Measurements from ENCODE around the gene LY9.

The LY9 gene

DNA sequence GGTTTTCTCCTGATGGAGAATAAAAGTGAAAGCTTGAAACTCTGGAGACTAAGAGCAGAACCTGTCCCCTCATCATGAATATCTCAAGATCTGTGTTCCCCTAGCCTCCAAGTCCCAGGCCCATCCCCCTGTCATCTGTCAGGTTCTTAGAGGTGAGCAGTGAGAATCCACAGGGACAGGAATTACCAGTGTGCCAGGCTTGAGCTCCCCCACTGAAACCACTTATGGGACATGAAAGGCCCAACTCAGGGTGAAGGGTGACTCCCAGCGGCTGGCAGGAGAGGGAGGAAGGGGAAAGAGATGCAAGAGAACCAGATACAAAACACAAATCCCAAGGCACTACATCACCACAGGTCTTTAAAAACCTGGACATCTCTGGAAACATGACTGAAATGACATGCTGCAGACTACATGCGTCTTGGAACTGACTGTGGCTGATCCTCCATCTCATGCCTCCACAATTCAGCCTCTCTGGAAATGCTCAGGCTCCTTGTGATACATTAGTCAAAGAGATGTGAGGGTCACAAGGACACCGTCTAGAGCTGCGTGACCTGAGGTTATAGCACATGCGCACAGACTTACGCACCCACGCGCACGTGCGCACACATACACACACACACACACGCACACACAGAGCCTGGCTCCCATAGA lies 6.8 kb upstream of the LY9 start:
- no peaks in the 10 kb centered on the region for H3K27me3 ChIP-seq (ENCODE audit: control insufficient read depth, insufficient read depth, low read length)
- H3K4me3 ChIP-seq (ENCODE audit: low read depth, low read length), result no peak overlapping the region
- no peak overlapping the region for H3K27ac ChIP-seq (ENCODE audit: low read depth, low read length)
- no peaks in the 10 kb centered on the region for H3K36me3 ChIP-seq (ENCODE audit: control insufficient read depth, insufficient read depth, low read length)
- no peaks in the 10 kb centered on the region for H3K9me3 ChIP-seq (ENCODE audit: control insufficient read depth, insufficient read depth, low read length)
- no peak overlapping the region for H3K9ac ChIP-seq (ENCODE audit: low read depth, low read length)
- H3K4me1 ChIP-seq (ENCODE audit: control insufficient read depth, insufficient read depth, low read length), result no peaks in the 10 kb centered on the region

DNA sequence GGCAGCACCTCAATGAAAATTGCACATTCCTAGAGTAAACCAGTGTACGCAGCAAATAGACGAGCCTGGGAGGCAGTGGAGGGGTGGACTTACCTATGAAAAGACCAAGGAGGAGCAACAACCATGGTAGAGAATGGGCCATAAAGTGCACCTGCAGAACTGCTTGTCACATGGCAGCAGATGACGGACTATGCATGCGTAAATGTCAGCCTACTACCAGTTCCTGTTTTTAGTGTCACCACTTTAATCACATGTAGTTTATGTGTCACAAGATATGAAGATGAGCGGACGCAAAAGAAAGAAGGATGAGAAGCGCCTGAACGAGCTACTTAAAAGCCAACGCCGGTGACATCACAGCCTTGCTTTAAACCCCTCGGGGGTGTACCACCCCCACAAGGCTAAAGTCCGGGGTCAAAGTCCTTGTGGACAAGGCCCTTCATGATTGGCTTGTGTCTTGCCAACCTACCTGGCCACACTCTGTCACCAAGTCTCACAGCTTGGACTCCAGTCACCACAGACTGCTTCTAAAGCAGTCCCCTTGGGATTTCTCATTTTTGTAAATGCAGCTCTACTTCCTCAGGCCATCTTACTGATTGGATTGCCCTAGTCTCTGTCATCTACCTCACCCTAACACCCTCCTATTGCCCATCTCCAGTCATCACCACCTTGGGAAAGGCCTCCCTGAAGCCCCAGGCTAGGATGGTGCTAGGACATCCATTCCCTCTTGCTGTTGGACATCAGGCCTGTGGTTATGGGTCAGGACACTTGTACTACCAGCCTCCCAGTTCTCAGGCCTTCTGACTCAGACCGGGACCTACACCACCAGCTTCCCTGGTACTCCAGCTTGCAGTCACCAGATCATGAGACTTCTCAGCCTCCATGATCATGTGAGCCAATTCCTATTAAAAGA lies 6.0 kb upstream of the LY9 start:
- no peaks in the 10 kb centered on the region for H3K36me3 ChIP-seq (ENCODE audit: control insufficient read depth, insufficient read depth, low read length)
- no peaks in the 10 kb centered on the region for H3K9me3 ChIP-seq (ENCODE audit: control insufficient read depth, insufficient read depth, low read length)
- H3K27ac ChIP-seq (ENCODE audit: low read depth, low read length), result no peak overlapping the region
- H3K9ac ChIP-seq (ENCODE audit: low read depth, low read length), result no peak overlapping the region
- H3K27me3 ChIP-seq (ENCODE audit: control insufficient read depth, insufficient read depth, low read length), result no peaks in the 10 kb centered on the region
- H3K4me3 ChIP-seq (ENCODE audit: low read depth, low read length), result no peak overlapping the region
- no peaks in the 10 kb centered on the region for H3K4me1 ChIP-seq (ENCODE audit: control insufficient read depth, insufficient read depth, low read length)

DNA sequence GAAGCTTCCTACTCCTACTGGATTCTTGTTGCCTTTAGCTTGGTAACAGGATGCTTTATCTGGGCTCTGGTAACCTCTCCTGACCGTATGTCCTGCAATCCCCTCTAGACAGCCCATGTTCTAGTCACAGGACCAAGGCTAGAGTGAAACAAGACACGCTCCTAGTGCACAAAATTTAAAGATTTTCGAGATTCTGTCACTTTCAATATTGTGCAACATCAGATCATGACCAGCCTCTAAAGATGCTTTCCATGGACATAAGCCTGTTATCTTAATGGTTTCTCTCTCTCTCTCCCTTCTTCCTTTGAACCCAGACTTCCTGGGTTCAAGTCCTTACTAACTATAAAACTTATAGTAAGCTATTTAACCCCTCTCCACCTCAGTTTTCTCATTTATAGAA lies 1.6 kb upstream of the LY9 start:
- Histone ChIP-seq H3K36me3 (ENCODE audit: control insufficient read depth, insufficient read depth, low read length) (no peaks in the 10 kb centered on the region), H3K4me1 (ENCODE audit: control insufficient read depth, insufficient read depth, low read length) (no peaks in the 10 kb centered on the region), H3K9ac (ENCODE audit: low read depth, low read length) (no peak overlapping the region), H3K27me3 (ENCODE audit: control insufficient read depth, insufficient read depth, low read length) (no peaks in the 10 kb centered on the region), H3K27ac (ENCODE audit: low read depth, low read length) (no peak overlapping the region), H3K4me3 (ENCODE audit: low read depth, low read length) (no peak overlapping the region), H3K9me3 (ENCODE audit: control insufficient read depth, insufficient read depth, low read length) (no peaks in the 10 kb centered on the region)

DNA sequence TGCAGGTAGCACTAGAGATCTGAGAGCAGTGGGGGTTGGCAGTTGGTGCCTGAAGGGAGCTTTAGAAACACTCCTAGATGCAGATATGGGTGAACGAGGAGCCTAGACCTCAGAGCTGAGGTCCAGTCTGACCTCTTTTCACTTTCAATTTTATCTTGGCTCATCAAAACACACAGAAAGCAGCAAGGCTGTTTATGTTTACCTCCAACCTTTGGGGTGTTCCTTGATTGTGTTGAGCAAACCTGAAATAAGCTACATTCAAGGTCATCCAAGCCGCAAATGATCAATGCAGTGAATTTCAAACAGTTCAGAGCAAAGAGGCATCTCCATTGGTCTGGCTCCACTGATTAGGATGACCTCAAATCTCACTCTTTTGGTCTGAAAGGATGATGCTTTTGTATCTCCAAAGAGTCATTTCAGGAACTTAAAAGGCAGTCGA lies 1.3 kb downstream of the LY9 start:
- no peaks in the 10 kb centered on the region for H3K4me1 ChIP-seq (ENCODE audit: control insufficient read depth, insufficient read depth, low read length)
- no peak overlapping the region for H3K27ac ChIP-seq (ENCODE audit: low read depth, low read length)
- H3K9me3 ChIP-seq (ENCODE audit: control insufficient read depth, insufficient read depth, low read length), result no peaks in the 10 kb centered on the region
- H3K9ac ChIP-seq (ENCODE audit: low read depth, low read length), result no peak overlapping the region
- no peak overlapping the region for H3K4me3 ChIP-seq (ENCODE audit: low read depth, low read length)
- H3K27me3 ChIP-seq (ENCODE audit: control insufficient read depth, insufficient read depth, low read length), result no peaks in the 10 kb centered on the region
- H3K36me3 ChIP-seq (ENCODE audit: control insufficient read depth, insufficient read depth, low read length), result no peaks in the 10 kb centered on the region

DNA sequence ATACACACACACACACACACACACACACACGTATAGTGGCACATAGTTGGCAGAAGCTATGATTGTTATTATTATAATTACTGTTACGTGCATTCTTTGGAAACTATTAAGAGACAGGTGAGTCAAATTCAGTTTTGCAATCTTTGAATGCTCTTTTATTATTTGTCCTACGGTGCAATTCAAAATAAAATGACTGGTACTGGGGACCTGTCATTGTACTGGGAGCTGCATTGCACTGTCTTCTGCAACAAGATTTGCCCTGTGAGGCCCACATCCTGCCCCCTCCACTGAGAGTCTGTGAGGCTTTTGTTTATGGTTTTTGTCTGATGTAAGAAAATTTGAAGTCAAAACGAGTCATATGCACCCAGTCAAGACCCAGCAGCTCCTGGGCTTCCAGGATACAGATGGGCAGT lies 1.9 kb downstream of the LY9 start:
- H3K27me3 ChIP-seq (ENCODE audit: control insufficient read depth, insufficient read depth, low read length), result no peaks in the 10 kb centered on the region
- no peak overlapping the region for H3K27ac ChIP-seq (ENCODE audit: low read depth, low read length)
- no peak overlapping the region for H3K4me3 ChIP-seq (ENCODE audit: low read depth, low read length)

DNA sequence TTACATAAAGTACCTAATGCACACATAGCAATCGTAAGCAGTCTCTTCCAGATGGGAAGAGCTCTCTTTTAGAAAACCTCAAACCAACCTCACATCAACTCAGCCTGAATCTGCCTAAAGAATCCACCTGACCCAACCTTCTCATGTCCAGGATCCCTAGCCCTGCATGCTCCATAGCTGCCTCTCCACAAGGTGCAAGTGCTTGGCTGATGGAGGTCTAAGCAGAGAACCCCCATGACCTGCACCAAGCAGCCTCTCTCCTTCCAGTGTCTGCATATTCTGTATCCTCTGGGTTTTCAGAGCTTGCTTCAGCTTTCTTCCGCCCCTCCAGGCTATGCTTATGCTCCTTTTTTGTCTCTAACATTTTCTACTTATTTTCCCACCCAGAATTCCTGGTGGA lies 2.5 kb downstream of the LY9 start:
- Histone ChIP-seq H3K27me3 (ENCODE audit: control insufficient read depth, insufficient read depth, low read length) (no peaks in the 10 kb centered on the region), H3K9me3 (ENCODE audit: control insufficient read depth, insufficient read depth, low read length) (no peaks in the 10 kb centered on the region), H3K9ac (ENCODE audit: low read depth, low read length) (no peak overlapping the region), H3K4me1 (ENCODE audit: control insufficient read depth, insufficient read depth, low read length) (no peaks in the 10 kb centered on the region), H3K36me3 (ENCODE audit: control insufficient read depth, insufficient read depth, low read length) (no peaks in the 10 kb centered on the region), H3K27ac (ENCODE audit: low read depth, low read length) (no peak overlapping the region), H3K4me3 (ENCODE audit: low read depth, low read length) (no peak overlapping the region)

More for the DNA sequence above, 1.9 kb downstream of the LY9 start:
- Histone ChIP-seq H3K36me3 (ENCODE audit: control insufficient read depth, insufficient read depth, low read length) (no peaks in the 10 kb centered on the region), H3K9ac (ENCODE audit: low read depth, low read length) (no peak overlapping the region), H3K9me3 (ENCODE audit: control insufficient read depth, insufficient read depth, low read length) (no peaks in the 10 kb centered on the region), H3K4me1 (ENCODE audit: control insufficient read depth, insufficient read depth, low read length) (no peaks in the 10 kb centered on the region)

DNA sequence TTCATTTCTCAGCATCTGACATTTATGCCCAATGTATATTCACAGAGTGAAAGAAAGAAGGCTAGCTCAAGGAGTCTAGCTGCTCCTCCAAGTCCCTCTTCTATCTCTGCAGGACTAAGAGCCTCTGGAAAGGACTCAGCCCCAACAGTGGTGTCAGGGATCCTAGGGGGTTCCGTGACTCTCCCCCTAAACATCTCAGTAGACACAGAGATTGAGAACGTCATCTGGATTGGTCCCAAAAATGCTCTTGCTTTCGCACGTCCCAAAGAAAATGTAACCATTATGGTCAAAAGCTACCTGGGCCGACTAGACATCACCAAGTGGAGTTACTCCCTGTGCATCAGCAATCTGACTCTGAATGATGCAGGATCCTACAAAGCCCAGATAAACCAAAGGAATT lies 3.7 kb downstream of the LY9 start:
- Histone ChIP-seq H3K27ac (ENCODE audit: low read depth, low read length) (no peak overlapping the region), H3K27me3 (ENCODE audit: control insufficient read depth, insufficient read depth, low read length) (no peaks in the 10 kb centered on the region), H3K4me1 (ENCODE audit: control insufficient read depth, insufficient read depth, low read length) (no peaks in the 10 kb centered on the region), H3K36me3 (ENCODE audit: control insufficient read depth, insufficient read depth, low read length) (no peaks in the 10 kb centered on the region), H3K9me3 (ENCODE audit: control insufficient read depth, insufficient read depth, low read length) (no peaks in the 10 kb centered on the region), H3K9ac (ENCODE audit: low read depth, low read length) (no peak overlapping the region), H3K4me3 (ENCODE audit: low read depth, low read length) (no peak overlapping the region)

DNA sequence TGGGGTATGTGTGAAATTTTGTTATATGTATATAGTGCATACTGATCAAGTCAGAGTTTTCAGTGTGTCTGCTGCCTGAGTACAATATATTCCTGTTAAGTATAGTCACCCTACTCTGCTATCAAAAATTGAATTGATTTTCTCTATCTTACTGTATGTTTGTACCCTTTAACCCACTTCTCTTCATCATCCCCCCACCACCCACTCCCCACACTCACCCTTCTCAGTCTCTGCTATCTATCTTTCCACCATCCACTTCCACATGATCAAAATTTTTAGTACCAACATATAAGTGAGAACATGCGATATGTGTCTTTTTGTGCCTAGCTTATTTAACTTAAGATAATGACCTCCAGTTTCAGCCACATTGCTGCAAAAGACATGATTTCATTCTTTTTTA lies 4.2 kb downstream of the LY9 start:
- Histone ChIP-seq H3K27me3 (ENCODE audit: control insufficient read depth, insufficient read depth, low read length) (no peaks in the 10 kb centered on the region), H3K9ac (ENCODE audit: low read depth, low read length) (no peak overlapping the region), H3K27ac (ENCODE audit: low read depth, low read length) (no peak overlapping the region), H3K4me3 (ENCODE audit: low read depth, low read length) (no peak overlapping the region), H3K4me1 (ENCODE audit: control insufficient read depth, insufficient read depth, low read length) (no peaks in the 10 kb centered on the region), H3K36me3 (ENCODE audit: control insufficient read depth, insufficient read depth, low read length) (no peaks in the 10 kb centered on the region), H3K9me3 (ENCODE audit: control insufficient read depth, insufficient read depth, low read length) (no peaks in the 10 kb centered on the region)

DNA sequence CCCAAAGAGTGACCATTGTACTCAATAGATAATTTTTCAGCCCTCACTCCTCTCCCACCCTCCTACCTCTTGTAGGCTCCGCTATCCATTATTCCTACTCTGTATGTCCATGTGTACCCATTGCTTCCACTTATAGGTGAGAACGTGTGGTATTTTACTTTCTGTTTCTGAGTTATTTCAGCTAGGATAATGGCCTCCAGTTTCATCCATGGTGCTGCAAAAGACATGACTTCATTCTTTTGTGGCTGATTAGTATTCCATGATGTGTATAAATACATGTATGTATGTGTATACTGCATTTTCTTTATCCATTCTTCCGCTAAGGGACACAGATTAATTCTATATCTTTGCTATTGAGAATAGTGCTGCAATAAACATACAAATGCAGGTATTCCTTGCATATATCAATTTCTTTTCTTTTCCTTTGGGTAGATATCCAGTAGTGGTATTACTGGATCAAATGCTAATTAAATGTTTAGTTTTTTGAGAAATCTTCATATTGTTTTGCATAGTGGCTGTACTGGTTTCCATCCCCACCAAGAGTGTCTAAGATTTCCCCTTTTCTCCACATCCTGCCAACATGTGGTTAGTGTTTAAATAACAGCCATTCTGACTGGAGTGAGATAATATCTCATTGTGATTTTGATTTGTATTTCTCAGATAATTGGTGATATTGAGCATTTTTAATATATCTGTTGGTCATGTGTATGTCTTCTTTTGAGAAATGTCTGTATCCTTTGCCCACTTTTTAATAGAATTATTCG lies 4.9 kb downstream of the LY9 start:
- no peaks in the 10 kb centered on the region for H3K9me3 ChIP-seq (ENCODE audit: control insufficient read depth, insufficient read depth, low read length)
- no peaks in the 10 kb centered on the region for H3K4me1 ChIP-seq (ENCODE audit: control insufficient read depth, insufficient read depth, low read length)
- H3K4me3 ChIP-seq (ENCODE audit: low read depth, low read length), result no peak overlapping the region

DNA sequence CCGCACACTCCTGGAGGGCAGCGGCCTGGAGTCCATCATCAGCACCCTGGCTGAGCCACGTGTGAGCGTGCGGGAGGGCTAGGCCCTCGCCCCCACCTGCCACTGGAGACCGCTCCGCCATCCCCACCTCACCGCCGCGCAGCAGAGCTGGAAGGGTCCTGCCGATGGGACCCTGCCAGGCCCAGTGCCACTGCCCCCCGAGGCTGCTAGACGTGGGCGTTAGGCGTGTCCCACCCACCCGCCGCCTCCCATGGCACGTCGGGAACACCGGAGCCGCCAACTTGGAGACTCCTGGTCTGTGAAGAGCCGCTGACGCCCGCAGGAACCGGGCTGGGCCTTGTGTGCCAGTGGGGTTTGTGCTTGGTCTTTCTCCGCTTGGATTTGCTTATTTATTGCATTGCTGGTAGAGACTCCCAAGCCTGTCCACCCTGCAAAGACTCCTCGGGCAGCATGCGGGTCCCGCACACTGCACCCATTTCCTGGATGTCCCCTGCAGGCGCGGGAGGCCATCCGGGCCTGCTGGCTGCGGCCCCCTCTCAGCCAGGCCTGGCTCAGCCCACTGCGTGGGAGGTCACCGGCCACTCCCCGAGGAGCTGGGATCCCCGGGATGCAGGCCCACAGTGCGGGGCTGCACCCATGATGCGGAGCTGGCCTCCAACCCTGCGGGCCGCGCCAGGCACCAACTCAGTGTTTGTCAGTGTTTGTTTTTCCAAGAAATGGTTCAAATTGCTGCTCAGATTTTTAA lies 6.0 kb downstream of the LY9 start:
- Histone ChIP-seq H3K4me3 (ENCODE audit: low read depth, low read length) (no peak overlapping the region), H3K9me3 (ENCODE audit: control insufficient read depth, insufficient read depth, low read length) (no peaks in the 10 kb centered on the region), H3K9ac (ENCODE audit: low read depth, low read length) (no peak overlapping the region), H3K4me1 (ENCODE audit: control insufficient read depth, insufficient read depth, low read length) (no peaks in the 10 kb centered on the region), H3K36me3 (ENCODE audit: control insufficient read depth, insufficient read depth, low read length) (no peaks in the 10 kb centered on the region), H3K27ac (ENCODE audit: low read depth, low read length) (no peak overlapping the region), H3K27me3 (ENCODE audit: control insufficient read depth, insufficient read depth, low read length) (no peaks in the 10 kb centered on the region)

More for the DNA sequence above, 4.9 kb downstream of the LY9 start:
- Histone ChIP-seq H3K27ac (ENCODE audit: low read depth, low read length) (no peak overlapping the region), H3K9ac (ENCODE audit: low read depth, low read length) (no peak overlapping the region), H3K27me3 (ENCODE audit: control insufficient read depth, insufficient read depth, low read length) (no peaks in the 10 kb centered on the region), H3K36me3 (ENCODE audit: control insufficient read depth, insufficient read depth, low read length) (no peaks in the 10 kb centered on the region)
